Measurements from ENCODE around the gene DLG5. TPM values are rescaled to one million over a fixed set of nuclear protein-coding genes. Genes with fewer than 3 reads are reported as not detected.

DLG5 gene
- total RNA-seq, 1 donor from 2014 or later: 45.3 TPM

DNA sequence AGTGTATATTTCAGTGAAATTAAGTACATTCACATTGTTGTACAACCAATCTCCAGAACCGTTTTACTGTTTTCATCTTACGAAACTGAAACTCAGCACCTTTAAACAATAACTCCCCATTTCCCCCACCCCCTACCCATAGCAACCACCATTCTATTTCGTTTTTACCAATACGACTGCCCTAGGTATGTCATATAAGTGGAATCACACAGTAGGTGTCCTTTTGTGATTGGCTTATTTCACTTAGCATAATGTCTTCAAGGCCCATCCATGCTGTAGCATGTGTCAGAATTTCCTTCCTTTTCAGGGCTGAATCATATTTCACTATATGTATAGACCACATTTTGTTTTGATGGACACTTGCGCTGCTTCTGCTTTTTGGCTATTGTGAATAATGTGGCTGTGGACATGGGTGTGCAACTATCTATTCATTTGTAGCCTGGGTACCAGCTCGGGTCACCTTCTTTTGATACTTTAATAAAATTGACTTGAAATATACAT is 34.3 kb upstream of the DLG5 start:
- no peak overlapping the region for H3K4me3 ChIP-seq (ENCODE audit: low read depth, low read length)
- no peaks in the 10 kb centered on the region for H3K36me3 ChIP-seq (ENCODE audit: control insufficient read depth, insufficient read depth, low read length)
- no peak for DNase-seq (ENCODE audit: low read depth)
- H3K27me3 ChIP-seq (ENCODE audit: control insufficient read depth, insufficient read depth, low read length): no peaks in the 10 kb centered on the region
- FAIRE-seq: no peak
- TF ChIP-seq, protein P1, sequence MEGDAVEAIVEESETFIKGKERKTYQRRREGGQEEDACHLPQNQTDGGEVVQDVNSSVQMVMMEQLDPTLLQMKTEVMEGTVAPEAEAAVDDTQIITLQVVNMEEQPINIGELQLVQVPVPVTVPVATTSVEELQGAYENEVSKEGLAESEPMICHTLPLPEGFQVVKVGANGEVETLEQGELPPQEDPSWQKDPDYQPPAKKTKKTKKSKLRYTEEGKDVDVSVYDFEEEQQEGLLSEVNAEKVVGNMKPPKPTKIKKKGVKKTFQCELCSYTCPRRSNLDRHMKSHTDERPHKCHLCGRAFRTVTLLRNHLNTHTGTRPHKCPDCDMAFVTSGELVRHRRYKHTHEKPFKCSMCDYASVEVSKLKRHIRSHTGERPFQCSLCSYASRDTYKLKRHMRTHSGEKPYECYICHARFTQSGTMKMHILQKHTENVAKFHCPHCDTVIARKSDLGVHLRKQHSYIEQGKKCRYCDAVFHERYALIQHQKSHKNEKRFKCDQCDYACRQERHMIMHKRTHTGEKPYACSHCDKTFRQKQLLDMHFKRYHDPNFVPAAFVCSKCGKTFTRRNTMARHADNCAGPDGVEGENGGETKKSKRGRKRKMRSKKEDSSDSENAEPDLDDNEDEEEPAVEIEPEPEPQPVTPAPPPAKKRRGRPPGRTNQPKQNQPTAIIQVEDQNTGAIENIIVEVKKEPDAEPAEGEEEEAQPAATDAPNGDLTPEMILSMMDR (IDR thresholded peaks at IDR 0.05; ENCODE audit: insufficient read depth, low read length, severe bottlenecking): no peak

DNA sequence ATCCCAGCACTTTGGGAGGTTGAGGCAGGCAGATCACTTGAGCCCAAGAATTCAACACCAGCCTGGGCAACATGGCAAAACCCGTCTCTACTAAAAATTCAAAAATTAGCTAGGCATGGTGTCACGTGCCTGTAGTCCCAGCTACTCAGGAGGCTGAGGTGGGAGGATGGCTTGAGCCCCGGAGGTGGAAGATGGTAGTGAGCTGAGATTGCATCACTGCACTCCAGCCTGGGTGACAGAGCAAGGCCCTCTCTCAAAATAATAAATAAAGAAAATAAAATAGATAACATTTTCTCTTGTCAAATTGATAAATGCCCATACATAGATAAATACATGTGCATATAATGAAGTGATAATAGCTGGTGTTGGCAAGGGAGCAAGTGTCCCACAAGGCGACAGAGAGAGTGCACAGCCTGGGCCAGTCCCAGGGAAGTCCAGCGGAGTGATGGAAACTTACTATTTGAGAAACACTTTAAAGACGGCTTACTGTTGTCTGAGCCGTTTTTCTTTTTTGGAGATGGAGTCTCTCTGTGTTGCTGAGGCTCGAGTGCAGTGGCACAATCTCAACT is 33.4 kb upstream of the DLG5 start:
- no peak for DNase-seq (ENCODE audit: low read depth)
- Histone ChIP-seq H3K4me3 (ENCODE audit: low read depth, low read length) (no peak overlapping the region), H3K27me3 (ENCODE audit: control insufficient read depth, insufficient read depth, low read length) (no peaks in the 10 kb centered on the region), H3K36me3 (ENCODE audit: control insufficient read depth, insufficient read depth, low read length) (no peaks in the 10 kb centered on the region)
- TF ChIP-seq, protein P1 (IDR thresholded peaks at IDR 0.05; ENCODE audit: insufficient read depth, low read length, severe bottlenecking): no peak
- no peak for FAIRE-seq

DNA sequence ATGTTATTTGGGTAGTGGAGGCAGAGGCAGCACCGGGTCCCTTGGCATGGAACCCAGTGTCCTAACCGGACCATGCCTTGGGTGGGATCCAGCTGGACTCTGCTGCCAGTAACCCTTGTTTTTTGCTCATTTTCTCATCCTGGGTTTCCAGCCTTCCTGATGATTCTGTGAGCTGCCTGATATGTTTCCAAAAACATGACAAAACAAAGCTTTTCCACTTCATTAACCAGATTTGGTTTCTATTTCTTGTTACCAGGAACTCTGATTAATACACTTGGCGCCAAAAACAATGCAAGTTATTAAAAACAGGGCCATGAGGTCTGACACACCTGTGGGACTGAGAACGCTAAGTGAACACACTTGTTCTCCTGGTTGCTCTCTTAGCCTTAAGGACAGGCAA is 32.8 kb upstream of the DLG5 start:
- TF ChIP-seq, protein P1 (IDR thresholded peaks at IDR 0.05; ENCODE audit: insufficient read depth, low read length, severe bottlenecking): no peak
- FAIRE-seq (no peak), DNase-seq (ENCODE audit: low read depth) (no peak)
- Histone ChIP-seq H3K36me3 (ENCODE audit: control insufficient read depth, insufficient read depth, low read length) (no peaks in the 10 kb centered on the region), H3K4me3 (ENCODE audit: low read depth, low read length) (no peak overlapping the region), H3K27me3 (ENCODE audit: control insufficient read depth, insufficient read depth, low read length) (no peaks in the 10 kb centered on the region)

DNA sequence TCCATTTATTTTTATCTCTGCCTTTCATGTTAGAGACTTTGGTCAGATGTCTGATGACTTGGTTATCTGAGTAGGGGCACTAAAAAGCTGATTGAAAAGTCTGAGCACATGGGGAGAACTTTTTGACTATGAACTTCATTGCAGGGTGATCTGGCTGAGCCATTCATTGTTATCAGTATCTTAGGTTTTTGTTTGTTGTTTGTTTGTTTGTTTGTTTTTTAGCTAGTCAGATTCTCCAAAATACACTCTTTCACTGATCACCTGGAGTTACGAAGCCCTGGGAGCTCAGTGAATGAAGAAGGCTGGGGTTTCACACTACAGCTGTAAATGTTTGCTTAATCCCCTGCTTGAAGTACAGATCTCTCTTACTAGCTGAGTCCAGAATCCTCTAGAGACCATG is 28.6 kb upstream of the DLG5 start:
- H3K36me3 ChIP-seq (ENCODE audit: control insufficient read depth, insufficient read depth, low read length): no peaks in the 10 kb centered on the region
- FAIRE-seq: no peak
- H3K27me3 ChIP-seq (ENCODE audit: control insufficient read depth, insufficient read depth, low read length): no peaks in the 10 kb centered on the region
- TF ChIP-seq, protein P1 (IDR thresholded peaks at IDR 0.05; ENCODE audit: insufficient read depth, low read length, severe bottlenecking): no peak
- no peak for DNase-seq (ENCODE audit: low read depth)
- no peak overlapping the region for H3K4me3 ChIP-seq (ENCODE audit: low read depth, low read length)

DNA sequence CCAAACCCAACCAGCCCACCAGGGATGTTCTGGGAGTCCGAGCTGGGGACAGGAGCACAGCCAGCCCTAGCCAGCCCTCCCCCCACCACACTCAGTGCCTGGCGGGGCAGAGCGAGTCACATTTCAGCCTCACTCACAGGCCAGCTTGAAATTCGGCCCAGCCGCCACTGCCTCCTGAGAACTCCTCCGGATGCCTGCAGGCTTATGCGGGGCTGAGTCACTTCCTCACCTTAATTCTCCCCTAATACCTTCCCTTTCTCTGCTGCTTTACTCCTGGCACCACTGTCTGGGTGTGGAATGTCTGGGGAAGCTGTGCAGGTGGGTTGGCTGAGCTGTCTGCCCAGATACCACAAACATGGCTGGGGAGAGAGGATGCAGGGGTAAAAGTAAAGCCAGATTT is 22.6 kb upstream of the DLG5 start:
- FAIRE-seq: peak; percentile 47
- no peaks in the 10 kb centered on the region for H3K36me3 ChIP-seq (ENCODE audit: control insufficient read depth, insufficient read depth, low read length)
- peak; percentile 97 for DNase-seq (ENCODE audit: low read depth)
- TF ChIP-seq, protein P1 (IDR thresholded peaks at IDR 0.05; ENCODE audit: insufficient read depth, low read length, severe bottlenecking): no peak
- H3K27me3 ChIP-seq (ENCODE audit: control insufficient read depth, insufficient read depth, low read length): no peaks in the 10 kb centered on the region
- H3K4me3 ChIP-seq (ENCODE audit: low read depth, low read length): no peak overlapping the region

DNA sequence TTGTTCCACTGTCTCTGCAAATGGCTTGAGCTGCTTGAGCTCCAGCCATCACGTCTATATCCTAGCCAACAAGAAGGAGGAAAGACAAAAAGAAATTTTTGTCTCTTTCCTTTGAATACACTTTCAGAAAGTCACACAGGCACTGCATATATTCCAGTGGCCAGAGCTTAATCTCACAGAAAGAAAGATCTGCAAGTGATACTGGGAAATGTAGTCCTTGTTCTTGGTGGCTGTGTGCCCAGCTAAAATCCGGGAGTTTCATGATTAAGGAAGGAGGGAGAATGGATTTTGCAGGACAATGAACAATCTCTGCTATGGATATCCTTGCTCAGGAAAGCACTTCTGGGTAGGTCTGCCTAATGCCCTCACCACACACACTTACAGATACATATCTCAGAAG is 19.5 kb upstream of the DLG5 start:
- FAIRE-seq (no peak), DNase-seq (ENCODE audit: low read depth) (peak; percentile 21)
- H3K4me3 ChIP-seq (ENCODE audit: low read depth, low read length): no peak overlapping the region
- no peaks in the 10 kb centered on the region for H3K27me3 ChIP-seq (ENCODE audit: control insufficient read depth, insufficient read depth, low read length)
- TF ChIP-seq, protein P1 (IDR thresholded peaks at IDR 0.05; ENCODE audit: insufficient read depth, low read length, severe bottlenecking): no peak
- H3K36me3 ChIP-seq (ENCODE audit: control insufficient read depth, insufficient read depth, low read length): no peaks in the 10 kb centered on the region
